H1 (cell line): ENCODE results near the gene SCAND1. TPM values are rescaled to one million over a fixed set of nuclear protein-coding genes. Genes with fewer than 3 reads are reported as not detected.

Source experiments
- ASH2L ChIP-seq: fragments of 200-600, 300-600 bp; sonication (generic); IDR thresholded peaks from one replicate; pipeline ENCODE4 v1.7.1; 2017; ENCODE audit warnings: low read length
- GABPA ChIP-seq: IDR thresholded peaks from 2 replicates; pipeline ENCODE4 v1.6.1; 2011; ENCODE audit warnings: mild to moderate bottlenecking, low read length, moderate library complexity, borderline replicate concordance; ENCODE audit not compliant: insufficient read depth
- RNF2 ChIP-seq: fragments of 200-900, 300-1000 bp; sonication (generic); IDR thresholded peaks from 2 replicates; pipeline ENCODE4 v1.7.1; 2016; ENCODE audit warnings: borderline replicate concordance, low read depth, mild to moderate bottlenecking, antibody characterized with exemption, low read length; ENCODE audit not compliant: poor library complexity, severe bottlenecking; ENCODE audit errors: missing control alignments
- SIN3A ChIP-seq, 2 experiments: IDR thresholded peaks in 1 of 2; conservative IDR thresholded peaks in 1 of 2; 2 replicates each; pipeline ENCODE4 v1.6.1; 2011 to 2012; ENCODE audit warnings: low read length in 2 of 2, improper control_type of control experiment in 1 of 2, low read depth in 1 of 2, mild to moderate bottlenecking in 1 of 2
- SRF ChIP-seq: IDR thresholded peaks from 2 replicates; pipeline ENCODE4 v1.6.1; 2011; ENCODE audit warnings: mild to moderate bottlenecking, low read depth, low read length, moderate library complexity
- polyA plus RNA-seq, 7 experiments: library from polyadenylated mRNA; depleted of rRNA in 3 of 7; stranded (reverse) in 5 of 7; unstranded in 2 of 7; fragments of >200 nt in 5 of 7; fragments of 200-250 nt in 2 of 7; gene quantifications; 1 replicate in 5 of 7; 2 replicates in 1 of 7; 4 replicates in 1 of 7; pipeline versions ENCODE4 v1.2.1 to v1.2.3, GENCODE V29; 2011 to 2013; ENCODE audit warnings: missing spikeins in 2 of 7, mixed read lengths in 2 of 7
- total RNA-seq: library from RNA; stranded (reverse); fragmentation: NEBNext Ultra II Directional; extraction: Animal tissue kit (Norgen Biotek cat#: 25700); gene quantifications from 2 replicates; pipeline ENCODE4 v1.2.1, GENCODE V29; 2021

The SCAND1 gene
- total and polyA plus RNA-seq, 2 of the 8 experiments (the other 6 are each of a cell fraction or from before 2014, with no cell fraction given): 73.1 to 83.7 TPM

DNA sequence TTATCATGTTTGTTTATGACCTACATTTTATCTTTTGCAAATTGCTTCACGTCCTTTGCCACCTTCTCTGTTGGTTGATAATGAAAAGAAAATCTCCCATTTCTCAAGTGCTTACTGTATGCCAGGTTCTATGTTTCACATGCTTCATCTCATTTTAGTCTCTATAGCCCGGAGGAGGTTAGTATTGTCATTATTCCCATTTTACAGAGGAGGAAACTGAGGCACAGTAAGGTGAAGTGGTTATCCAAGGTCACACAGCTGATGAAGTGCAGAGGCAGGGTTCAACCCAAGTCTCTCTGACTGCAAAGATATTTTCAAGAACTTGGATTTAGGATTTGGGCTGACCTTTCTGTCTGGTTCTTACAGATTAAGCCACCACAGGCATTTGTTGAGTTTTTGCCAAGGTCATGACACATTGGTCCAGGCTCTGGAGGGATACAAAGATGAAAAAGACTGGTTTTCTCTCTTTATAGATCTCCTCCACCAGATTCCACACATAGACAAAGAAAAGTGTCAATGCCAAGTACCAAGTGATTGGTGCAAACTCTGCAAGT, 34.7 kb upstream of the SCAND1 start (continued):
- TF ChIP-seq RNF2 (no peak), ASH2L (no peak), SIN3A (conservative IDR thresholded peaks at IDR 0.05 in 1 of 2, IDR thresholded peaks at IDR 0.05 in 1 of 2; ENCODE audit: low read depth in 1 of 2, low read length in 2 of 2) (no peak), SRF (no peak), GABPA (no peak)
